EL (cell line): ENCODE data around the gene NPRL2.
A peak's percentile ranks its signal among the peaks of the same experiment; 100 is the strongest.
"Not testable (repeated sequence)": the region's sequence is repeated elsewhere in the genome, so short reads cannot be mapped to it uniquely, and the experiment has no call there.

Experiments
- DNase-seq: peaks from one replicate; pipeline ENCODE4 v3.0.0-alpha.2; 2016

NPRL2 gene

DNA sequence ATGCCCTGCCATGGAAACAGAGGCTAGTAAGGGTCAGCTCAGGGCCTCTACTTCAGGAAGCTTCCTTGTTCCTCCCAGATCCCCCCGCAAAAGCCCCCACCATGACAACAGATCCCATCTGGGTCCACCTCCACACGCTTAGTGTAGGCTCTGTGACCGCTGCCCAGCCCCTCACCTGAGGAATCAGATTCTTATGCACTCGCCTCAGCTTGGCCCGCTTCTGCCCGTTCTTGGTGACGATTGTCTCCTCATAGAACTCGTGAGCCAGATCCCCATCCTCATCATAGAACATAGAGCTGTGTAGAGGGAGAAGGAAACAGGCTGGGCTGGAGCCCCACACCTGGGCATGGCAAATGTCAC is 24.4 kb downstream of the NPRL2 start:
- DNase-seq = no peak

DNA sequence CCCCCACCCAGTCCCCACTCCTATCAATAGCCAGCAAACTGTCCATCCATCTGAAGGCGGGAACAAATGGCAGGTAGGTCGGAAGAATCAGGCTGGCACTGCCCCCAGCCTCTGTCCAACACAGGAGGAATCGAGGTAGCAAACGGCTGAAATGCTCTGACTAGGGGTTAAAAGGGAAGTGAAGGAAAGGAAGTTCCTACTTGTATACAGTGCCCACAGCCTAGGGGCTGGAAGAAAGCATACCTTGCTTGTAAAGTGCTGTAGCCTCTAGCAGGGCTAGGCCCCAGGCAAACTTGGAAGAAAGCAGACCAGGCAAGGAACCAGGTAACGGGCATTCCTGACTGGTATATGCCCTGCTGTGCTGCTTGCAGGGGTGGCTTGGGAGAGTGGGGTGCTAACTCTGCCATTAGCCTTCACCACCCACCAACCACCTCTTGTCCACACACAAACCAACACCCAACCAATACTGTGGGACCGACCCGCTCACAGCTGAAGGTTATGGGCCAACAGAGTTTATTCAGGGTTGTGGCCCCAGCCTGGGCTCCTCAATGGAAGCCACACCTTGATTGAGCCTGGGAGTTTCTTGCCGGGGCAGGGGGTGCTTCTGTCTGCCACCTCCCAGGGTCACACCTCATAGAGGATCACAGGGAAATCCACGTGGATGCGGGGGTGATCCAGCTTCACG is 24.9 kb downstream of the NPRL2 start:
- no peak for DNase-seq

DNA sequence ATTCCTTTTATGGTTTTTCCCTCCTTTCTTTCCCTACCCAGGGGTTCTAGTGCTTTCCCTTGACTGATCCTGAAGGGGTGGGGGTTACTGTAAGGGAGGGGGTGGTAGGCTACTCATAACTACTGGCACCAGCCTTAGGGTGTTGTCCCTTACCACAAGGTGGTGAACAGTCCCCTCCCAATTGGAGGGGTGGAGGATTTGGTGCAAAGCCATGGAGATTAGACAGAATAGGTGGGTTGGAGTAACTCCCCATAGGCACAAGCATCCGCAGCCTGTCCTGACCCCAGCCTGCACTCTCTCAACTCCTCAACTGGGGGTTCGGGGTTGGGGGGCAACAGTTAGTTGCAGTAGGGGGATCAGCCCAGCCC is 25.5 kb downstream of the NPRL2 start:
- DNase-seq = no peak

DNA sequence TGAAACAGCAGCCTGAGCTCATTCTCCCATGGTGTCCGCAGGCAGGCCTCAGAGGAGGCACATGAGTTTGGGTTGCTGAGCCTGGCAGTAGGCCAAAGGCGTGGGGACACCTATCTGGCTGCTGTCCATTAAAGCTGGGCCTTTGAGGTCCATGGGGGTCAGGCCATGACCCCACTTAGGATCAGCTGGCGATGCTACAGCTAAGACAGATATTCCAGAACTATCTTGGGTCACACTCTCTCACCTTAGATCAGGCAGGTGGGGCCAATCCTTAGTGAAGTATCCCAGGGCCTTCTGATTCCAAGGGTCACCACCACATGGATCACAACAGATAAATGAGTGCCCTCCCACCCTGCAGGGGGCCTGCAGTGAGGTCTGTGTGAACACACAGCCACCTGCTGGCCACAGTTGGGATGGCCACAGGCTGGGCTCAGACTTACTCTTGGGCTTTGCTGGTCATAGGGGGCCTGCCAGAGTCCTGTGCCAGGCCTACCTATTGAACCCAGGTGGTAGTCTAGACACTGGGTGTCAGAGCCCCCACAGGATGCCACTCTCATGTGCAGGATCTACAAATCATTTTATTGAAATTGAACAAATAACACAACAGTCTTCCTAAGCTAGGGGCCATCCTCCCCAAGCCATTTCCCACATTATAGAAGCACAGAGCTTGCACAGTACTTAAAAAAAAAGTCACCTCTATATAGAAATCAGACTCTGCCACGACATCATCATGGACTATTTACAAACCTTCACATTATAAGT is 26.0 kb downstream of the NPRL2 start:
- peak; percentile 66 for DNase-seq

DNA sequence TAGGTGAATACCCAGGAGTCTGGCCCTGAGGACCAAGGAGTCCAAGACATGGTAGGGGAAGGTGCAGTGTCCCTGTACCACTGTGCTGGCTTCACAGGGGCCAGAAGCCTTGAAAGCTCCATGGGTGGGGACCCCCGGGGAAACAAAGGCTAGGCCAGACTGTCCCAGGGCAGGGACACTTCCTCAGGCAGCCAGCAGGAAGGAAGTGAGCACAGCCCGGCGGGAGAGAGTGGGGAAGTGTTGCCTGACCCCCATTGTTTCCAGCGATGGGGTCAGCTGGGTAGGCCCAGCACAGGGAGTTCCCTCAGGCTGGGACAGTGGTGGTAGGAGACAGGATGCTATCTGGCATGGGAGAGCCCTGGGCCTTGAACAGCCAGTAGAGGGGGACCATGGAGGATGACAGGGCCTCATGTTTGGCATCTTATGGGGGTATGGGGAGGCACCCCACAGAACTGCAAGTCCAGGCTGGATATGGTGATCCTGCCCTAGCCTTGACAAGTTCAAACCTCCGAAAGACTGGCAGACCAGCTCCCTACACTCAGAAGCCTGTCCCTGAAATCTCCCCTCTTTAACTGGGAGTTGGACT is 26.9 kb downstream of the NPRL2 start:
- DNase-seq = no peak

DNA sequence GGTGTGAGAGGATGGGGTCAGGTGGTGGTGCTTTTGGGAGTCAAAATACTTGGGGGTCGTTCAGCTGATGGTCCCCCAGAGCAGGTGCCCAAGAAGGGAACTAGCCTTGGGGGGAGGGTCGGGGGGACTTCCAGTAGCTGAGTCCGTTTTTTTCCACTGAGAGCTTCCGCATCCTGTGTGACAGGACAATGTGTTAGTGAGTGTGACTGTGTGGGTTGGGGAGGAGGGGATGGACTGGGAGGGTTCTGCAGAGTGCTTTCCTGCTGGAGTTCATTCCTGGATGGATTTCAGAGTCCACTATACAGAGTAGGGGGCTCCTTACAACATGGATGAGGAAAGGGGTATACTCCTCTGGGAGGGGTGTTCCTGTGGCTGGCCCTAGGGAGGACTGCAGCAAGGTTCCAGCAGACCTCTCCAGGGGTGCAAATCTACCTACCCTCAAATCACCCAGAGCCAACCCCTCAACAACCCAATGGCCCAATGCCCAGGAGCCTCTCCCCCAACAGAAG is 27.4 kb downstream of the NPRL2 start:
- DNase-seq = no peak

DNA sequence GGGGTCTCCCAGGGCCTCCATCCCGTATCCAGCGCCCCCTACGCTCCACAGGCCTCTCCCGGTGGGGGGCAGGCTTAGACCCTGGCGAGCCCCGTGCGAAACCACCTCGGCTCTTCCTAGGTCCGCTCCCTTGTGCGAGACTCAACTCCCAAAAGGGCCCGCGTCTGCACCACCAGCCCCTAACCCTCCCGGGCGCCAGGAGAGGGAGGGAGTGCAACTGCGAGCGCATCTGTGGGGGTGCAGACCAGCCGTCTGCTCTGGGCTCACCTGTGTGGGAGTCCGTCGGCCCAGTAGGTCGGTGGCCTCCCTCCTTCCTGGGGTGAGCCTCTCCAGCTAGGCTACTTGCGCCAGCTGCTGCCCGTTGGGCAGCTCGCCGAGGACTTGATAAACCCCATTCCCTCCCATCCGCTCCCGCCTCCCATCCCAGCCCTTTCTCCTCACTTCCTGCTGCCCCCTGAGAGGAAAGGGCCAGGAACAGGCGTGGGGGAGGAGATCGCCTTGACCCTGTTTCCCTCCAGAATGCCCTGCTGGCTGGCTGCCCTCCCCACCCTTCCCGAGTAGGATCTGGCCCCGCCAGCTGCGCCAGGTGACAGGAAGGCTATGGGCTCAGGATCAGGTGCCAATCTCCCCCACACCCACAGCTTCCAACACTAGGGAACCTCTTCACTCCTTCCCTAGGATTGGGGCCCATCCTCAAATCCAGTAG is 28.0 kb downstream of the NPRL2 start, which contains the start of gene HYAL2:
Gene HYAL2, minus strand, starts transcription at position 360 of the 706 bp plus-strand sequence. CDS start 2,256 bp downstream, outside the sequence.
- DNase-seq = no peak

DNA sequence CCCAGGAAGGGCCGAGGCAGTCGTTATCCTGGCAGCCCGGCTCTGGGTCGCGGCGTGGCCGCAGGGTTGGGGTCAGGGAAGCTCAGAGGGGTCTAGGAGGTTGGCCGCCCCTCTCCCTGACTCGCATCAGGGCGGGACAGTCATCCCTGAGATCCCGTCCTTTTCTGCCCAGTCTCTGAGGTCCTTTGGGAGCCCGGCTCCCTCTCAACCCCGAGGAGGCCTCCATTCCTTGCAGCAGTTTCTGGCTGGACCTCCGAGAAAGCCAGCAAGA is 28.5 kb downstream of the NPRL2 start:
- DNase-seq = no peak

DNA sequence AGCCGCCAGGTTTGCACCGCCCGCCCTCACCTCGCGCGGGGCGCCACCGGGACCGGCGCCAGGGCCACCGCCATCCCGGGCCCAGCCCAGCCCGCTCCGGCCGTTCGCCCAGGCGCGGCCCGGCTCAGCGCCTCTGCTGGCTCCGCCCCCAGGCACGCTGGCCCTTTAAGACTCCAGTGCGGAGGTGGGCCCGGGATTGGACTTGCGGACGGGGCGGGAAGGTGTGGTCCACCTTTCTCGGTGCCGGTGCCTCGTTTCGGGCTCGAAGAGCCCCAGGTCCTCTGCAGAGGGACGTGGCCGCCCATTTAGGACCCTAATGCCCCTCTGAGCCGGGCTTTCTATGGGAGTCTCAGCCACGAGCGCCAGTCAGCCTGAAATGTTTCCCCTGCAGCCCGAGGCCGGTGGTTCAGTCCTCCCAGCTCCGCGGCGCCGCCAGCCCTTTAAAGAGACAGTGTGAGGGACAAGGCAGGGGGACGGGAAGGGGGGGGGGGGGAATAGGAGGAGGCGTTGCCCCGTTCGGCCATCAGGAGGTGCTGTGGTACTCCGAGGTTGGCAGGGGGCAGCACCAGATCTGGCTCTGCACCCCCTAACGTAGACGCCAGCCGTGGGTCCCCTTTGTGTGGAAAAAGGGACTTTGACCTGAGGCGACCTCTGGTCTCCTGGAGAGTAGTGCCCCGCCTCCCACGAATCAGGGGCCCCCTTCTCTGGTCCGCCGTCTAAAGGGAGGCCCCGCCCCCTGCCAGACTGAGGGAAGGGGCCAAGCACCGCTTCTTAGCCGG is 29.1 kb downstream of the NPRL2 start:
- peak; percentile 88 for DNase-seq

DNA sequence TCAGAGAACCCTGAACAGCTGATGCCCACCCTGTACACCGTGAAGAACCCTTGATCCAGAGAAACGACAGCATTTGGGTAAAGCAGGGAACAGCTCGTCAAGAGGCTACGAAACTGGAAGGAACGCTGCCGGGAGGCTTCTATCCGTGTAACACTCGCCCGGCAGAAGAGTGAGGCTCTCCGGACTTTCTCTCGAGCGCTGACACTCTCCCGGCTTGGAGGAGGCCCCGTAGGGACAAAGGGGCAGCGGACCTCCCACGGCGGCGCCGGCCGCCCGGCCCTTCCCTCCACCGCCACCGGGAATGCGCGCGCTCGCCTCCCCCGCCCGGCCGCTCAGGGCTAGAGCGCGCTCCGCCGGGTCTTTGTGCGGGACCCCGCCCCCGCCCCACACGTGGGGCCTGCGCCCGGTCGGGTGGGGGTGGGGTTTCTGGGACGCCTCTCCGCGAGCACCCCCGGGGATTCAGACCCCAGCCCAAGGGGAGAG is 29.7 kb downstream of the NPRL2 start:
- peak; percentile 70 for DNase-seq

DNA sequence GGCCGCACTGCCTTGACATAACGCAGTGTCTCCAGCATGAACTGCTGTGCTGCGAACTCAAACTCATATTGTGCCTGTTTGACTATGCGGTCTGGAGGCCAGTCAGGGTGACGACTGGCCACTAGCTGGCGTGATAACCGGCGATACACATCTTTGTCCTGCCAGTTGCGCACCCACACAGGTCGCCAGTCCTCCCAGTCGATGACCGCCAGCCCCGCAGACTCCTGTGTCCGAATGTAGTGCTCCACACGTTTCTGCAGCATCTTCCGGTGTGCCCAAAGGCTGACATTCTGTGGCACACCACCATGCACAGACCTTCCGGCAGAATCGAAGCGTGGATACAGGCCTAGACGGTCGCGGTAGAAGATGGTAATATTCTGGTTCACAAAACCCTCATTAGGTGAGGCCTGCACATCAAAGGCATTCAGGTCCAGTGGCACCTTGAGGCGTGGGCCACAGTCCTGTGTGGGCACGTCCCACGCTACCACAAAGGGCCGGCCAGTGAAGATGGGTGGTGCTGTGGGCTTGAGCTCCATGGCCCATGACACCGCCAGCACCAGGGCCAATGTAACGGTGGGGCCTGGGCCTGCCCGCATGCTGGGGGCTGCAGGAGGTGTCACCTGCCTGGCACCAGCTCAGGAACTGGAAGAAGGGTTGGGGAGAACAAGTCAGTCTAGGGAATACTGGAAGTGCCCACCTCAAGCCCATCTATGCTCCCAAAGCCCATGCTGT is 30.5 kb downstream of the NPRL2 start:
- no peak for DNase-seq

DNA sequence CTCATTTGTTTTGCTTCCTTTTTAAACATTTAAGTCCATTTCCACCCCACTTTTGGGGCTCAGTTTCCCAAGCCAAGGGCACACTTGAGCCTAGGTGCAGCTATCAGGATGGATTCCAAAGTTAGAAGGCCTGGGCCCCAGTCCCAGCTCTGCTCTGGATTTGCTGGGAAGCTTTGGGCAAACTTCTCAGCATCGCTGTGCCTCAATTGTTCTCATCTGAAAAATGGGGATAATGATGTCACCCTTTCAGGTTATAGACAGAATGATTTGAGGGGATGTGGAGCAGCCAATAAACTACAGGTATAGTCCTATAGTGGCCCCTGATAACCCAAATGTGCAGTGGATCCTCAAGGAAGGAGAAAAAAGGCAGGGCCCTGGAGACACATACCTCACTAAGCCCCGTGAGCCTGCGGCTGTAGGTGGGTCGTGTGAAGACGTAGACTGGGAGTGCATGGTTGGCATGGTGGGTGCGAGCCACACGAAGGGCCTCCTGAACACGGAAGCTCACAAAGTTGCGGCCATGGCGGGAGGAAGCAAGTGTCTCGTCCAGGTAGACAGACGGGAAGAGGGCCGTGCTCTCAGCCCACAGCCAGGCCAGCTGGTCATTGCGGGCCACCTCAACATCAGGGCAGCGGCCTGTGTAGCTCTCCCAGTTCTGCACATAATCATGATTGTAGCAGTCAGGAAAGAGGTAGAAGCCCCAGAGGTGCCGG is 31.2 kb downstream of the NPRL2 start:
- no peak for DNase-seq

DNA sequence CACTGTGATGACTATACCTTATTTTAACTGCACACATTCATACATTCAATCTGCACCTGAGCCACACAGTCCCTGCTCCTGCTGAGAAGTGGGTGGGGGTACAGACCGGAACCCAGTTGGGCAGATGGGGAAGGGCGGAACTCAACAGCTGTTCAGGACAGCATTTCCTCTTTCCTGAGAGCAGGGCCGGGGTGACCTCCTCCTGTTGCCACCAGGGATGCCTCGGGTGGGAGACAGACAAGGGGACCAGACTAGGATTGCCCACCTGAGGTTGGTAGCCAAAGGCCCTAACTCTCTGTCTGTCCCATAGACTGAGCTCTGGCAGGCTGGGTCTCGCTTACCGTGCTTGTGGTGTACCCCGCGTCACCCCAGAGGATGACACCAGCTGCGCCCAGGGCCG is 32.0 kb downstream of the NPRL2 start:
- no peak for DNase-seq

DNA sequence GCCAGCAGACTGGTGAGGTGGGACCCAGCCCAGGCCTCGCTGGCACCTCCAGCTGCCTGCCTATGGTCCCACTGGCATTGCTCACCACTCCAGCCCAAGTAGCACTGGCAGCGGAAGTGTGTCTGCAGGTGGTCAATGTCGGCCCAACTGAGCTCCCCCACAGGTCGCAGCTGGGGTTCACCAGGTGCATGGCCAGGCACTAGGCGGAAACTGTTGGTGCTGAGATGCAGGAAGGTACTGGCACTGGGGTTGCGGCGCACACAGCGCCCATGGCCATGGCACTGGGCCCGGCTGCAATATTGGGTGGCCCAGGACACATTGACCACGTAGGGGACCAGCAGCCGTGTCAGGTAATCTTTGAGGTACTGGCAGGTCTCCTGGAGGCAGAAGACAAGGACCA is 32.4 kb downstream of the NPRL2 start:
- no peak for DNase-seq

DNA sequence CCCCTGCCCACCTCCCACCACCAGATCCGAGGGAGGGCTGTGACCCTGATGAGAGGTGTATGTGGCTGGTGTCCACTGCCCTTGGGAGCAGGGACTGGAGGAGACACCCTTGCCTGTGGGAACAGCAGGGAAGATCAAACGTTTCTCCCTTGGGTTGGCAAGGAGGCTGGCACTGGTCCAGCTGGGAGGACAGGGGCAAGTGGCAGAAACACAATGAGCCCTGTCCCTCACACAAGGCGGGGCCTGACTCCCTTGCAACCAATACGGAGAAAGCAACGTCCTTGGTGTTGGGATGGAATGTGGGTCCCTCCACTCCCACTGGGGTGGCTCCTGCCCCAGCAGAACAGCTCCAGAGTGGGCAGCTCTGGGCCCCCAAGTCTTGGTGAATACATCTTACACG is 33.3 kb downstream of the NPRL2 start:
- DNase-seq = no peak

DNA sequence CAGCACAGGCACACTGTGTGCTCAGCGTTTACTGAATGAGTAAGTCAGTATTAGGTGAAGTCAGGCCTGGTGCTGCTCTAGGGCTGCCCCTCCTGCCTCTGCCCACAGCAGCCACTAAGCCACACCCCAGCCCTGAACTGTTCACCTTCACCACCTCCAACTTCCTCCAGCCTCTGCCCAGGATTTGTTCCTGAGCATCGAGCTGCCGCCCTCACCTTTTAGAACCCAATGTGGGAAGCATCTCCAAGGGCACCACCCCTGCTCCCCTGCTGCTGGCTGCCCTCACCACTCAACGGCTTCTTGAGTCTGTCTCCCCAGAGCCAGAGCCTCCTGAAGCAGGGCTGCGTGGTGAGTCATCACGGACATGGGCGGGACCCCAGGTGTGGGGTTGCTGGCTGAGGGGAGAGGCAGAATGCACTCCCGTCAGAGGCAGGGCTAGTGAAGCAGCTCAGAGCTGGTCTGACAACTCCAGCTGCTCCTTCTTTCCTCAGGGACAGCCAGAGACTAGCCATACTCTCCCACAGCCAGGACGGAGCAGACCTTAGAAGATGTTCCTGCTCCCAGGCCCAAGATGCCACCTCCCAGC is 33.8 kb downstream of the NPRL2 start:
- no peak for DNase-seq

DNA sequence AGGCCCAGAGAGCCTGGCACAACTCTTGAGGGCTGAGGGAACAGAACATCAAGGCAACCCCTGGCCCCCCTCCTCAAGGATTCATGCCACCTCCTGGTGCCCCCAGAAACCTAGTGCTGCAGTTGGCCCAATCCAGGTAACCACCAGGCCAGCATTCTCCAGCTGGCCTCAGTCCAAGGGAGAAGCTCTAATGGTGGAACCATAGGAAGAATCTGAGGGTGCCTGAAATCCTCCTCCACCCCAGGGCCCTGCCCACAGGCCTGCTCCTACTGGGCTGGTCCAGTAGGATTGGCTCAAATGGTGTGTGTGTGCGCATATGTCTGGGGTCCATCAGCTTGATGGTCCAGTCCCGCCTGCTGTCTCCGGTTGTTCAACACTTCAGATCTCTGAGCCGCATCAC is 35.8 kb downstream of the NPRL2 start:
- DNase-seq = no peak

DNA sequence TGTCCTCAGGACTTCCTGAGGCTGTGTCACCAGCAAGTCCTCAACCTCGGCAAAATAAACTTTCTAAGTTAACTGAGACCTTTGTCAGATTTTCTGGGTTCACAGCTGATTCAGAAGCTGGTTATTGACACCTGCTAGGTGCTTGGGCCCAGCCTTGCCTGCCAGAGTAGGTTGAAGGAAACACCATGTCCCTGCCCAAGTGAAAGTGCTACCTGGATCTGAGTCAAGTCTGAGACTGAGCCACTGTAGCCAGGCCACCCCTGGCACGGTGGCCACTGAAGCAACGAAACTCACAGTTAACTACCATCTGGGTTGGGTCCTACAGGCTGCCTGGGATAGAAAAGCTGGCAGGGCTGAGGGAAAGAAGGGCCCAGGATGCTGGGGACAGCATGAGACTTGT is 36.2 kb downstream of the NPRL2 start:
- DNase-seq = no peak

DNA sequence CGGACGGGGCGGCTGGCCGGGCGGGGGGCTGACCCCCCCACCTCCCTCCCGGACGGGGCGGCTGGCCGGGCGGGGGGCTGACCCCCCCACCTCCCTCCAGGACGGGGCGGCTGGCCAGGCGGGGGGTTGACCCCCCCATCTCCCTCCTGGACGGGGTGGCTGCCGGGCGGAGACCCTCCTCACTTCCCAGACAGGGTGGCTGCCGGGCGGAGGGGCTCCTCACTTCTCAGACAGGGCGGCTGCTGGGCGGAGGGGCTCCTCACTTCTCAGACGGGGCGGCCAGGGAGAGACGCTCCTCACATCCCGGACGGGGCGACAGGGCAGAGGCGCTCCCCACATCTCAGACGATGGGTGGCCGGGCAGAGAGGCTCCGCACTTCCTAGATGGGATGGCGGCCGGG is 38.5 kb downstream of the NPRL2 start:
- DNase-seq = not testable (repeated sequence)

DNA sequence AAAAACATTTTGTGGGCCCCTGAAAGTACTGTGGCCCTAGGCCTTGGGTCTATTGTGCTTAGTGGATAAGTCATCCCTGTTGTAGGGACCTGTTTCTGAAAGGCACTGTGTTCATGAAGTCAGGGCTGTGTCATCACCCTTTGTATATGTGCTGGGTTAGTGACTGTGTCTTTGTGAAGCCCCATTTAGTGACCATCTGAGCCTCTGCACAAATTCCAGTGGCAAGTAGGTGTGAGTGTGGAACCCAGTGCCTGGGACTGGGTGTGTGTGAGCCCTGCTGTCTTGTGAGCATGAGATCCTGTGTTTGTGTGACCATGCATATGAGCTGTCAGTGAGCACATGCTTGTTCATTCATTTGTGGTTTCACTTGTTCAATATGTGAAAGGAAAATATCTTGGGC is 46.0 kb downstream of the NPRL2 start:
- no peak for DNase-seq
